ENCODE measurements around the gene AGPAT3.

AGPAT3 gene

GRCh38 chr21:43993420-43993934 lies 128.5 kb downstream of the AGPAT3 start:
- no peak for DNase-seq (ENCODE audit: low read depth in 2 of 2)

- DNase-seq (ENCODE audit: low read depth in 2 of 2), result no peak
Measured at GRCh38 chr21:43994085-43994484, 129.1 kb downstream of the AGPAT3 start.

DNA sequence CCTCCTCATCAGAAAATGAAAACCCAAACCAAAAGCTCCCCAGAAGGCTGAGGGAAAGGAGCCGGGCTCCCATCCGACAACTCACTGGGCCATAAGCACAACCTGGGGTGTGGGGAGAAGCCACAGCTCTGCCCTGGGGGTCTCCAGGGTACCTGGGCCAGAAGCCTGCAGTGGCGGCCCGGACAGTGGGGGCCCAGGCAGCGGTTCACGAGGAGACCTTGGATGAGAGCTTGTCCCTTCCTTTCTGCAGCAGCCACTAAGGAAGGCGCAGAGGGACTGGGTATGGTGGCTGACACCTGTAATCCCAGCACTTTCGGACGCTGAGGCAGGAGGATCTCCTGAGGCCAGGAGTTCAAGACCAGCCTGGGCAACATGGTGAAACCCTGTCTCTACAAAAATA lies 129.6 kb downstream of the AGPAT3 start:
- no peak for DNase-seq (ENCODE audit: low read depth in 2 of 2)

- DNase-seq (ENCODE audit: low read depth in 2 of 2), result no peak
Measured at GRCh38 chr21:43995521-43996105, 130.6 kb downstream of the AGPAT3 start.

- DNase-seq (ENCODE audit: low read depth in 2 of 2), result no peak
Measured at GRCh38 chr21:43997766-43998742, 133.0 kb downstream of the AGPAT3 start.

DNA sequence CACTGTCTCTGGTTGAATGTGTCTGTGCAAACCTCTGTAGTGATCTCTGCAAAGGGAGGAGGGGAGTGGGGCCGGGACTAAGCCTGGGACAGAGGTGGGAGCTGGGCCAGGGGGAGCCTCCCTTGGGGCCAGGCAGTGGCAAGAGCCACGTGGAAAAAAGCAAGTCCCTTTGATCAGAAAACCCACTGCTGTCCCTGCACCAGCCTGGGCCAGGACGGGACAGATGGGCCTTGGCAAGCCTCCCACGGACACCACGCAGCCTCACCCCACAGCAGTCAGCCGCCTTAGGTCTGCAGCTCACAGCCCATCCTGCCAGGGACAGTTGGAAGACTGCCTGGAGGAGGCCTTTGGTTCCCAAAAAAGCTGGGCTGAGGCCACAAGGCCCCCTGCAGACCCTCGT lies 135.3 kb downstream of the AGPAT3 start:
- no peak for DNase-seq (ENCODE audit: low read depth in 2 of 2)

DNA sequence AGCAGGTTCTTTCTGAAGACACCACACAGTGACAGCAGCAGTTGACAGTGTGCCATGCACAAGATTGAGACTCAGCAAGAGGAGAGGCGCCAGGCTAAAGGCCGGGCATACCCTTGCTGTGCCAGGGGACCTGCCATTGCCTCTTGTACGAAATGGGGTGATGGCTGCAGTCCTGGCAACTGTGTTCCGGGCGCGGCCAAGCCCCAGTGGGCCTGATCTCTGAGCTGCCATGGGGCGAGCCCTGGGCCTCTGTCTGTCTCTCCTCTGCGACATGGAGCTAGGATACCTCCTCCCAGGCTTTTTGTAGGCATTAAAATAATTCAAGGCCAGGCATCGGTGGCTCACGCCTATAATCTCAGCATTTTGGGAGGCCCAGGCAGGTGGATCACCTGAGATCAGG lies 137.5 kb downstream of the AGPAT3 start:
- no peak for DNase-seq (ENCODE audit: low read depth in 2 of 2)

- DNase-seq (ENCODE audit: low read depth in 2 of 2), result no peak
Measured at GRCh38 chr21:44003307-44003966, 138.4 kb downstream of the AGPAT3 start.

DNA sequence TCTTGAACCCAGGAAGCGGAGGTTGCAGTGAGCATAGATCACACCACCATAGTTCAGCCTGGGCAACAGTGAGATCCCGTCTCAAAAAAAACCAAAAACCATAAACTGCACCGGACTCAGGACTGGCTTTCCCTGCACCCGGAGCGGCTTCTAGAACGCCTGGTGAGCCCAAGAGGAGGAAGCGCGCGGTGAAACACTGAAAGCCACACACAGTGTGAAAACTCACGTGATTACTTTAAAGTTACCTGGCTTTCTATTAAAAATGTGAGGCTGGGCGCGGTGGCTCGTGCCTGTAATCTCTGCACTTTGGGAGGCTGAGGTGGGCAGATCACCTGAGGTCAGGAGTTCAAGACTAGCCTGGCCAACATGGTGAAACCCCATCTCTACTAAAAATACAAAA lies 140.0 kb downstream of the AGPAT3 start:
- no peak for DNase-seq (ENCODE audit: low read depth in 2 of 2)

DNA sequence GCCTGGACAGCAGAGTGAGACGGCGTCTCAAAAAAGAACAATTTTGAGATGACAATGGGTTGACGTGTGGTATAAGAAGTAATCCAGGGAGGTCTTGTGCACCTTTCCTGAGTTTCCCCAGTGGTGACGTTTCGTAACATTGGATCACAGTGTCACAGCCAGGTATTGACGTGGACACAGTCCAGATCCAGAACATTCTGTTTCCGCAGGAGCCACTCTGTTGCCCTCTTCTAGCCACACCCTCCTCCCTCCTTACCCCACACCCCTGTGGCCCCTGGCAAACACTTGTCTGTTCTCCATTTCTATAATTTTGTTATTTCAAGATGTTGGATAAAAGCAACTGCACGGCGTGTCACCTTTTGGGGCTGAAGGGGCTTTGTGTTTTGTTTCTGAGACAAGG lies 140.6 kb downstream of the AGPAT3 start:
- DNase-seq (ENCODE audit: low read depth in 2 of 2), result no peak

DNA sequence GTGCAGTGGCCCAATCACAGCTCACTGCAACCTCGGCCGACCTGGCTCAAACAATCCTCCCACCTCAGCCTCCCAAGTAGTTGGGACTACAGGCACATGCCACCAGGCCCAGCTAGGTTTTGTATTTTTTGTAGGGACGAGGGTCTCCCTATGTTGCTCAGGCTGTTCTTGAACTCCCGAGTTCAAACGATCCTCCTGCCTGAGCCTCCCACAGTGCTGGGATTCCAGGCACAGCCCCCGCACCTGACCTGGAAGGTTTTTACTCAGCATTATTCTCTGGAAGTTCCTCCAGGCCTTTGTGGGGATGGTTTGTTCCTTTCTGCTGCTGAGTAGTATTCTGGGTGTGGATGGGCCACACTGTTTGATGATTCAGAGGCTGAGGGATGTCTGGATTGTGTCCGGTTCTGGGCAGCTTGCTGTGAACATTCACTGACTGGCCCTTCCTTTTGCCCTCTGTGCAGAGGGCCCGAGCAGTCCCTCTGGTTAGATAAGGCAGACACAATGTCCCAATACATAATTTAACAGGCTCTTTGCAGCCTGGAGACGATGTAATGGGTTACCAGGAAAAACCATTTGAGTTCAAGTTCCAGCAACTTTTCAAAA lies 141.1 kb downstream of the AGPAT3 start:
- DNase-seq (ENCODE audit: low read depth in 2 of 2), result no peak

- no peak for DNase-seq (ENCODE audit: low read depth in 2 of 2)
Measured at GRCh38 chr21:44006656-44007055, 141.6 kb downstream of the AGPAT3 start.

DNA sequence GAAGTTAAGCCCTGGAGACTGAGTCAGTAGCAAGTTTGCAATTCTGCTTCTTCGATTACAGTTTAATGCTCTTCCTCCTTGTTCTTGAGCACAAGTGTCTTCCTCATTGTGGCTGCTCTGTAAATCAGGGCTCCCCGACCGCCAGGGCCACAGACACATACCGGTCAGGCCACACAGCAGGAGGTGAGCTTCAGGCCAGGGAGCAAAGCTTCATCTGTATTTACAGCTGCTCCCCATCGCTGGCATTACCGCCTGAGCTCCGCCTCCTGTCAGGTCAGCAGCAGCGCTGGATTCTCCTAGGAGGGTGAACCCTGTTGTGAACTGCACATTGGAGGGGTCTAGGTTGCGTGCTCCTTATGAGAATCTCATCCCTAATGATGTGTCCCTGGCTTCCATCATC lies 145.4 kb downstream of the AGPAT3 start:
- DNase-seq (ENCODE audit: low read depth in 2 of 2), result no peak

DNA sequence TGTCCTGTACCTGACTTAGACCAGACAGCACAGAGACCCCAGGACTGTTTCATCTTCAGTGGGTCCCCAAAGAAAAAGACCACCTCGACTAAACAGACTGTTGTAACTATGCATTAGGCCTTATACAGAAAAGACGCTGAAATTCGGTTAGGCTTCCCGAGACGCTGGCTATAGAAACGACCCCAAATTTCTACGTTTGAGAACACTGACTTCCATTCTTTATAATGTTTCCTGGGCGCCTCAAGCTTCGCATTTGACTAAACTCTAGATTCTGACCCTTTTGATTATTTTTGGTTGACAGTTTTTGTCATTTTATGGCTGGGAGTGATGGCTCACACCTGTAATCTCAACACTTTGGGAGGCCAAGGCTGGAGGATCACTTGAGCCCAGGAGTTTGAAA lies 146.1 kb downstream of the AGPAT3 start:
- no peak for DNase-seq (ENCODE audit: low read depth in 2 of 2)

- DNase-seq (ENCODE audit: low read depth in 2 of 2), result peak; percentile 79
Measured at GRCh38 chr21:44011579-44012473, 146.8 kb downstream of the AGPAT3 start, which contains the start of gene TRAPPC10. TRAPPC10 (plus strand) TSS chr21:44012309; CDS start chr21:44012494, 185 bp downstream.

DNA sequence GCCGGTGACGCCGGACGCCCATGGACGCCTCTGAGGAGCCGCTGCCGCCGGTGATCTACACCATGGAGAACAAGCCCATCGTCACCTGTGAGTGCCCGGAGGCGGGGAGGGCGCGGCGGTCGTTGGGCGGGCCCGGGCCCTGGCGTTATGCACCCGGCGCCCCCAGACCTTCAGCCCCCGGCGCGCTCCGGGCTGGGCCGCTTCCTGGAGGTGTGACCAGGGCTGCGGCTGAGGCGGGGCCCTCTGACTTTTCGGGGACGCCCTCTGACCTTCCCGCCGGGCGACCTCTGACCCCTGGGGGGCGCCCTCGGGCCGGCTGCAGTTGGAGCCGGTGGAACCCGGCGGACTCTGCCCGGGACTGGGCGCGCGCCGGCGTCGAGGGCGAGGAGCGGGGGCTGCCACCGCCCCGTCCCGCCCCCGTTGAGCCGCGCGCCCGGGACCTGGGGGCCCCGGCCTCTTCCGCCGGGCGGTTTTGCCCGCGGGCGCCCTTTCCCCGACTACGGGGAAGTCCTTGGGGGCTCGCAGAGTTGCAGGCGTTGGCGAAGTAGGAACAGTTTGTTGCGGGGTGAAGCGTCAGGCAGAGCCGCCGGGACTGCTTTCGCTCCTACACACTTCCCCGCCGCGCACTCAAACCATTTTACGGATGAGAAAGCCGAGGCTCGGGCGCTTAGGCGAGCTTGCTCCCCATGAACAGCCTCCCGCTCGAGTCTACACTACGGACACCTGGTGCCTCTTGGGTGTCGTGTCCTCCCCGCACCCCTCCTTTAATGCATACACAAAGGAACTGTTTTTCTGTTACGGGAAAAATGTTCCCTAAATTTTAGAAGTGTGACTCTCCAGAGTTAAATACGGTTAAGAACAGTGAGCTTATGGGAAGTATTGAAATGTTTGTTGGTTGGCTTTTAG lies 147.7 kb downstream of the AGPAT3 start:
- DNase-seq (ENCODE audit: low read depth in 2 of 2), result peak; percentile 82 to 90

DNA sequence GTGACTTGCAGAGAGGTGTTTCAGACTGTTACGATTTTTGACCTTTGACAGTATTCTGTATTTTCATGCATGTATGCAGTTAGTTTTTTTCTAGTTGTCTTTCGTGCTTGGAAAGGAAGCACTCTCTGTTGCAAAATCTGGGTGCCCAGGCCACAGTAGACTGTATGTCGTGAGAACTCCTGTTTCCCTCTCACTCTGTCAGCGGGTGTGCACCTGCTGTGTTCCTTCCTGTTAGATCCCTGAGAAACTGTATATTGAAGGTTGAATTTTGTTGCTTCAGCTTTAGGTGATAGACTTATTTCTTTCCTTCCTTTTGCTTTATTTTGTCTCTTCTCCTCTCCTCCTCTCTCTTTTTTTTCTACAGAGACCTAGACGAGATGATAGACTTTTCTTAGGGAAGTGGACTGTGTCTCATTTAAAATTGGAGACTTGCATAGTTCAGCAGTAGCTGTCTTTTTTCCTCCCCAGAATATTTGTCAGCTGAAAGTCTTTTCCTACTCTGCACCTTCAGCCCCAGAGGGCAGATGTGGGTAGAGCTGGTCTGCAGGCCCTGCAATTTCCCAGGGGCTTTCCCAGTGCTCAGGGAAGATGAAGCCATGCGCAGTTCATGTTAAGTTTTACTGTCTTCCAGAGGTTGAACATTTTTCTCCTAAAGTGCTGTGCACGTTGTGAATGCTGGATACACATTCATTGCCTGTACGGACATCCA lies 148.5 kb downstream of the AGPAT3 start:
- DNase-seq (ENCODE audit: low read depth in 2 of 2), result peak in 1 of 2 donors; percentile 13

GRCh38 chr21:44017601-44018000 lies 152.6 kb downstream of the AGPAT3 start:
- no peak for DNase-seq (ENCODE audit: low read depth in 2 of 2)

GRCh38 chr21:44018127-44018526 lies 153.1 kb downstream of the AGPAT3 start:
- DNase-seq (ENCODE audit: low read depth in 2 of 2), result no peak

All from stimulated activated CD8-positive, alpha-beta memory T cell treated with anti-CD3 and anti-CD28 coated beads, Interleukin-2, amount 100 ng/mL, for 48 hours (primary cell).